K562 (cell line): Measurements from ENCODE around the gene CORO6. TPM values are rescaled to one million over a fixed set of nuclear protein-coding genes. Genes with fewer than 3 reads are reported as not detected.

Source experiments
- ARID4B ChIP-seq: sonication (generic); formaldehyde crosslinking; IDR thresholded peaks from 2 replicates; pipeline ENCODE4 v1.8.0; 2022; ENCODE audit warnings: mild to moderate bottlenecking, missing genetic modification reagents
- C11orf30 ChIP-seq: fragments of 450-650 bp; IDR thresholded peaks from 2 replicates; pipeline ENCODE4 v1.6.1; 2016; ENCODE audit warnings: low read depth, mild to moderate bottlenecking
- CXXC5 ChIP-seq: fragments of 250-450 bp; sonication (Bioruptor Pico); IDR thresholded peaks from 2 replicates; pipeline ENCODE4 v1.8.0; 2022; ENCODE audit warnings: inconsistent platforms, mild to moderate bottlenecking, moderate library complexity
- E2F4 ChIP-seq: sonication (generic); formaldehyde crosslinking; IDR thresholded peaks from 2 replicates; pipeline ENCODE4 v1.8.0; 2022; ENCODE audit warnings: mild to moderate bottlenecking, low read depth, missing genetic modification reagents
- ETV1 ChIP-seq: fragments of 450-650 bp; conservative IDR thresholded peaks from 2 replicates; pipeline ENCODE4 v1.6.1; 2016; ENCODE audit warnings: missing genetic modification characterization, control low read depth, low read depth, missing compliant biosample characterization
- HEY1 ChIP-seq: fragments of 250-450 bp; sonication (Bioruptor Pico); IDR thresholded peaks from 2 replicates; pipeline ENCODE4 v1.5.0; 2020; ENCODE audit warnings: mild to moderate bottlenecking, moderate library complexity, borderline replicate concordance
- L3MBTL2 ChIP-seq: fragments of 450-650 bp; IDR thresholded peaks from 2 replicates; pipeline ENCODE4 v1.6.1; 2016; ENCODE audit warnings: mild to moderate bottlenecking, moderate library complexity
- MEF2A ChIP-seq: IDR thresholded peaks from 2 replicates; pipeline ENCODE4 v1.6.1; 2011; ENCODE audit warnings: low read depth, mild to moderate bottlenecking, low read length, moderate library complexity; ENCODE audit not compliant: control insufficient read depth
- PCBP2 ChIP-seq: fragments of 200-400 bp; formaldehyde crosslinking; IDR thresholded peaks from 2 replicates; pipeline ENCODE4 v1.6.1; 2018; ENCODE audit warnings: low read length, low read depth, mild to moderate bottlenecking, moderate library complexity; ENCODE audit not compliant: poor library complexity, severe bottlenecking
- SMAD3 ChIP-seq: fragments of 450-650 bp; formaldehyde crosslinking; conservative IDR thresholded peaks from 2 replicates; pipeline ENCODE4 v1.4.0; 2020; ENCODE audit warnings: mild to moderate bottlenecking
- SREBF1 ChIP-seq: fragments of 150-350 bp; IDR thresholded peaks from 2 replicates; pipeline ENCODE4 v1.6.1; 2014; ENCODE audit warnings: antibody characterized with exemption, low read depth, low read length, borderline replicate concordance
- TRIM28 ChIP-seq: fragments of 450-650 bp; IDR thresholded peaks from 2 replicates; pipeline ENCODE4 v1.6.1; 2017
- ZNF280B ChIP-seq: fragments of 250-450 bp; sonication (Bioruptor Pico); IDR thresholded peaks from 2 replicates; pipeline ENCODE4 v1.5.1; 2021; ENCODE audit warnings: mild to moderate bottlenecking
- ZNF384 ChIP-seq: IDR thresholded peaks from 2 replicates; pipeline ENCODE4 v1.6.1; 2012; ENCODE audit warnings: low read depth, low read length, improper control_type of control experiment
- ZNF512 ChIP-seq: IDR thresholded peaks from 2 replicates; pipeline ENCODE4 v1.6.1; 2016; ENCODE audit warnings: missing genetic modification characterization, missing compliant biosample characterization
- ZNF644 ChIP-seq: fragments of 200-800 bp; sonication (Bioruptor generic); IDR thresholded peaks from 2 replicates; pipeline ENCODE4 v1.6.1; 2016; ENCODE audit warnings: low read depth, missing genetic modification characterization, missing compliant biosample characterization
- ZNF655 ChIP-seq: fragments of 250-450 bp; sonication (Bioruptor Pico); IDR thresholded peaks from 2 replicates; pipeline ENCODE4 v1.5.0; 2021
- polyA plus RNA-seq, 8 experiments: library from polyadenylated mRNA; depleted of rRNA in 4 of 8; stranded (reverse) in 5 of 8; unstranded in 3 of 8; fragments of >200 nt; fragmentation: Nextera tagmentation in 2 of 8; fragmentation: Illumina TruSeq in 1 of 8; extraction: Ambion mirVana in 2 of 8; extraction: Trizol in 1 of 8; gene quantifications; 2 replicates each; pipeline versions ENCODE4 v1.2.1 to v1.2.3, GENCODE V29; 2011 to 2014; ENCODE audit warnings: inconsistent platforms in 1 of 8, missing spikeins in 1 of 8
- total RNA-seq, 7 experiments: library from RNA; depleted of rRNA in 6 of 7; stranded (reverse); fragments of >200 nt in 6 of 7; fragmentation: Illumina TruSeq in 2 of 7; extraction: Trizol in 2 of 7; gene quantifications; 2 replicates each; pipeline versions ENCODE4 v1.2.1 to v1.2.3, GENCODE V29; 2011 to 2021; ENCODE audit warnings: low replicate concordance in 1 of 7

CORO6 gene
- total and polyA plus RNA-seq, 9 of the 15 experiments (the other 6 are each of a cell fraction or from before 2014, with no cell fraction given) = 0.04 to 11.9 (median 2.4) TPM

GRCh38 chr17:29617481-29618271 lies 5.0 kb downstream of the CORO6 start (continued):
- TF ChIP-seq ARID4B (CRISPR knock-in tag) = peak; percentile 59; the same call in 1 of the 2 replicates
- TF ChIP-seq SREBF1 = no peak
- peak; percentile 94 for TF ChIP-seq L3MBTL2
- no peak for TF ChIP-seq PCBP2
- no peak for TF ChIP-seq E2F4 (CRISPR knock-in tag)
- no peak for TF ChIP-seq ZNF384
- no peak for TF ChIP-seq ZNF512 (tag)
- no peak for TF ChIP-seq HEY1 (CRISPR knock-in tag)
- no peak for TF ChIP-seq SMAD3 (CRISPR knock-in tag)
- TF ChIP-seq MEF2A = no peak
- TF ChIP-seq ZNF644 (tag) = no peak
- TF ChIP-seq ZNF655 (CRISPR knock-in tag) = no peak
- no peak for TF ChIP-seq C11orf30
- TF ChIP-seq TRIM28 = no peak
- no peak for TF ChIP-seq ZNF280B (CRISPR knock-in tag)
- TF ChIP-seq CXXC5 = peak; percentile 78
- peak; percentile 31 for TF ChIP-seq ETV1 (tag)
